Activated CD4-positive, alpha-beta T cell treated with anti-CD3 and anti-CD28 coated beads, Interleukin-2, amount 50 U/mL, for 1 hour (primary cell): Measurements from ENCODE around the gene ATG14.
"Not testable (repeated sequence)": the region's sequence is repeated elsewhere in the genome, so short reads cannot be mapped to it uniquely, and the experiment has no call there.

Experiments used
- DNase-seq: peaks from one replicate; pipeline ENCODE4 v3.0.0-alpha.2; 2020

Gene ATG14

DNA sequence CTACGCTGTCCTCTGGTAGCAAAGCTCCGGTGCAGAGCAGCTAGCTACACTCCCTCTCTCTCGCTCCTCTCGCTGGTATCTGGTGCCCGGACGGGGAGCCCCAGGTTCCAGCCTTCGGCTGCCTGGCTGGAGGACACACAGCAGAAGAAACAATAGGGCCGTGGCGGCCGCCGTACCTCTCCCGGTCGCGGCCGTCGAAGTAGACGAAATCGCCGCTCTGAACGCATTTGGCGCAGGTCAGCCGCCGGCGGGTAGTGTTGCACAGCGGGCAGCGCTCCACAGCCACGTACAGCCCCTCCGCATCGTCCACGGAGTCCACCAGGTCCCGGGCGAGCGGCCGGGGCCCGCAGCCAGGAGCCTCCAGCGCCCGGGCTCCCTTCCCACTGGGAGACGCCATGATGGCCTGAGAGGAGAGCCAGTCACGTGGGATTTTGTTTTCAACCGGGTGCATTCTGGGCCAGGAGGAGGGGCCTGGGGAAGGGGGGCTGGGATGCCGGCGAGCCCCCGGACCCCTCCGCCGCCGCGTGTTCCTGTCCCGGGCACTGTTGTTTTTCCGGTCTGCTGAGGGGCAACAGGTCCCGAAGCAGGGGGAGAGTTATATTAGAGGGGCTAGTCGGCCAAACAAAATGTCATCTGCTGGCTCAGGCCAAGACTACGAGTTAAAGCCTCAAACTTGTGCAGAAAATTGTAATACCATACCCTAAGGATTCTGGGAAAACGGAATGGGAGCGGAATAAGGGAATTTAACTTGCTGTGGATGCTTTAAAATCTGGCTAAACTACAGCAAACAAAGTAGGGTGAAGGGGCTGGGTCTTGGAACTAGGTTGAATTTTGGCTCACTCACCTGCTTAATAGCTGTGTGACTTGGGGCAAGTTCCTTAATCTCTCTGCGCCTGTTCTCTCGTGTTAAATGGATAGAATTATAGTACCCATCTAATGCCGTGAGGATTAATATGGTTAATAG is at the start of gene ATG14:
TSS of gene ATG14 (minus strand) at position 405 of the 964 bp plus-strand sequence. CDS start at position 397, 8 bp downstream.
- DNase-seq: peak; percentile 63

DNA sequence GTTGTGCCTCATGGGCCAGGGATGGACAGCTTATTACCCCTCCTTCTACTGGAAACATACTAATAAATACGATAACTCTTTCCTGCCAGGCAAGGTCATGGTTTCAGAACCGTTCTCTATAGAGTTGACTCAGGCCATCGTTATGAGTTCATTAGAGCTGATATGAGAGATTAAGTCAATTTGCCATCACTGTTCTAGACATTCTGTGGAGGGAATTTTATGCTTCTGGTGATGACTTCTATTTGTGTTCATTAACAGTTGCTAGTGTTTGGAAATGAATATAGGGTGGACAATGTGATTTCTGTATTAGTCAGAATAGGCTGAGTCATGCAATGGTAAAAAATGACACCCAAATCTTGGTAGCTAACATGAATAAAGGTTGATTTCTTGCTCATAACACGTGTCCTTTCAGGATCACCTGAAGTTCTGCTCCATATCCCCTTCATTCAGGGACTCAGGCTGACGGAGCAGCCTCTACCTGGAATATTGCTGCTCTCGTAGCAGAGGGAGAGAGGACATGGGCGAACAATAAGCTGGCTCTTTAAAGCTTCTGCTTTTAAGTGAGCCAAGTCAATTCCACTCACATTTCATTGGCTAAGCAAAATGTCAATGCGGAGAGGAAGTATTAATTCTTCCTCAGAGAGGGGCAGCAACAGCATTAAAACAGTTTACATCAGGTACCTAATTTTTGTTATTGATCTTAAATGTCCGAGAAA is 47.3 kb upstream of the ATG14 start:
- DNase-seq: no peak

DNA sequence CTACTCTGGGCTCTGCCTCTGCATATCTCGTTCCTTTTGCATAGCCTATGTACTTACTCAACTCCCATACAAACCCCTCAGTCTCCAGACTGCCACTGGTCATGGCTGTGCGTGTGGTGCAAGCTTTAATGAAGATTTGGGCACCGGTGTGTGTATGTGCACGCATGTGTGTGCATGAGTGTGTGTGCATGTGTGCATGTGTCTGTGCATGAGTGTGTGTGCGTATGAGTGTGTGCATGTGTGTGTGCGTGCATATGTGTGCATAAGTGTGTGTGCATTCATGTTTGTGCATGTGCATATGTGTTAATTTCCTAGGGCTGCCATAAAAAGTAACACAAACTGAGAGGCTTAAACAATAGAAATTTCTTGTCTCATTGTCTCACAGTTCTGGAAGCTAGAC is 45.9 kb upstream of the ATG14 start:
- DNase-seq: no peak

- DNase-seq: not testable (repeated sequence)
Observed at GRCh38 chr14:55456411-55456810, 44.8 kb upstream of the ATG14 start.

DNA sequence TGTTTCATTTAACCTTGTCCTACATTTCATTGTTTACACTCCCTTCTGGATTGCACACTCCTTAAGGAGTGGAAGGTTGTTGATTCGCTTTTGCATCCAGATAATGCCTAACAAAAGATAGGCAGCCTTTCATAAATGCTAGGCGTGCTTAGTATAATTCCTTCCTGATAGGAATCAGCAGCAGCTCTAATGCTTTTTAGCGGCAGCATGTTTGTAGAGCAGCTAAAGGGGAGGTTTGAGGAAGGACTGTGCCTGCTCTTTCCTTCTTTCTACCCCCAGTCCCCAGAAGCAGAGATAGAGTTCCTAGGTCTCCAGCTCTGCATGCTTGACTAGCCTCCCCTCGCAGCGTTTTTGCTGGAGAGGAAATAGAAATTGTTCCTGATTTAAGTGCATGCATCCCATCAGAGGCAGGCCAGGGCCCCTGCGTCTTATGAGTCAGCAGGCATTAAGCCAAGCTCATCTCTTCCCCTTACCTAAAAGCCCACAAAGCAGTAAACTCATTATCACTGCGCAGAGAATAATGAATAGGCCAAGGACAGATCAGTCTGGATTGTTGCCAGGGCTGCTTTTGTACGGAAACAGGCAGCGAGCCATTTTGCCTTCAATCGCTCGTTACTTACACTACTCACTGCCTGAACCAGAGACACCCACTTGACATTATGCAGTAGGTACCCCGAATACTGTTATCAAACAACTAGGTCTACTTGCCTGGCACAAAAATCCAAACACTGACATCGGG is 42.8 kb upstream of the ATG14 start:
- no peak for DNase-seq

- DNase-seq: no peak
Observed at GRCh38 chr14:55451950-55452349, 40.3 kb upstream of the ATG14 start.

GRCh38 chr14:55451398-55451797 is 39.8 kb upstream of the ATG14 start:
- DNase-seq: no peak

- no peak for DNase-seq
Observed at GRCh38 chr14:55450987-55451386, 39.4 kb upstream of the ATG14 start.

DNA sequence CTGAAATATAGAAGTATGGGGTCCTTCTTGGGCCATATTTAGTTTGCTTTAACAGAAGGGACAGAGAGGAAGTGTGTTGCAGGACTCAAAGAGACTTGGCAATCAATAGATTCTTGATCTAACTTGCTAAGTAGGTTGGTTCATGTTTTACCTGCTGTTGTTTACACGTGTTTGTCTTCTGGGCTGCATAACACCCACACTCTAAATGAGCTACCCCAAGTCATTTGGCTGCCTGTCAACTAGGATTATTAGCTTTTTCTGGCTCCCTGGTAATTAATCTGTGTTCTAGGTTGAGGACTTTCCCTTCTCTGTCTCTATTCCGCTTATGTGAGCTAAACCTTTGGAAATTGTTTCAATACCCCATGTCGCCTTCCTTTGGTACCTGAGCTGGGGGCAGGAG is 38.9 kb upstream of the ATG14 start:
- no peak for DNase-seq

GRCh38 chr14:55450124-55450523 is 38.5 kb upstream of the ATG14 start:
- DNase-seq: no peak

GRCh38 chr14:55449116-55449515 is 37.5 kb upstream of the ATG14 start:
- DNase-seq: no peak

DNA sequence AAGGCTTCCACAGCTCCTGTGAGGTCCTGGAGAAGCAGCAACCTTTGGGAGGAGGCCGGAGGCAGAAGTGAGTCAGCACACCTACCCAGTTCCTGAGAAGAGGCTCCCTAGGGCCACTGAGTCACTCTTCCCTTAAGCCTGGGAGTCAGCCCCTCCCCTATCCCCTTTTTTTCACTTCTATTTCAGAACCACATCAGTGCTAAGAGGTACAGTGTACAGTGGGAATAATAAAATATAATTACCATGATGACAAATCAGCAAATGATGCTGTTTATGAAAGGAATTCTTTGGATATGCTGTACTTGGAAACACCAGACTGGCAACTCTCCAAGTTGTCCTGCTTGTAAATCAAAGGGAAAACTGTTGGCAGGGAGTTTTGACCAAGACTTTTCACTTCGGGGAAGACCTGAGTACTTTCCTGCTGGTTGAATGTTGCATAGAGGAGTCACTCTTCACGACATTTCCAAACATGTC is 36.5 kb upstream of the ATG14 start:
- no peak for DNase-seq

DNA sequence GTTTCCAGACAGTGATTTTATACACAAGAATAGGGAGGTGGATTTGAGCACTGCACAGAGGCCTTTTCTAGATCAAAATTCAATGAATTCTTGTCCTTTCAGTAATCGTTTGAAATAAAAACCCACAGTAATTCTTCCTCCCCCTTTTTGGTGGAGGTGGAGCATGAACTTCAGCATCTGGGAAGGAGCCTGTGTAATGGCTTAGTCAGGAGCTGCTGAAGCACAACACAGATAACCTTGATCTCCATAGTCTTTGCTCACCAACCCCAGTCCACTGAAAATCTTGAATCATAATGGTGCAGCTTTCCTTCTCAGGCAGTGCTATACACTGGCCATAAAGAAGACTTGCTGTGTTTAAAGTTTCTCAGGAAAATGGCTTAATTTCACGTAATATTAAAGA is 35.2 kb upstream of the ATG14 start:
- DNase-seq: no peak

- DNase-seq: peak; percentile 39
Observed at GRCh38 chr14:55446127-55446736, 34.6 kb upstream of the ATG14 start.

DNA sequence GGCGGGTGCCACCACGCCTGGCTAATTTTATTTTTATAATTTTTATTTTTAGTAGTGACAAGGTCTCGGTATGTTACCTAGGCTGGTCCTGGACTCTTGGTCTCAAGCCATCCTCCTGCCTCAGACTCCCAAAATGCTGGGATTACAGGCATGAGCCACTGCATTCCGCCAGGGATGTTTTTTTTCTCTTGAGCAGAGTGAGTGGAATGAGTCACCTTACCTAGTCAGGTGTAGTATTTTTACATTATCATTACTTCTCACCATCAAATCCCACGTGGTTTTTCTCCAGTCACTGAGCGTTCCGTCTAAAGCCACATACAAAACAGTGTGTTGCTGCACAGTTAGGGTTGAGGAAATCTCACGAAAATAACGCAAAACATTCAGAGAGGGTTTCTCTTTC is 29.7 kb upstream of the ATG14 start:
- DNase-seq: no peak

DNA sequence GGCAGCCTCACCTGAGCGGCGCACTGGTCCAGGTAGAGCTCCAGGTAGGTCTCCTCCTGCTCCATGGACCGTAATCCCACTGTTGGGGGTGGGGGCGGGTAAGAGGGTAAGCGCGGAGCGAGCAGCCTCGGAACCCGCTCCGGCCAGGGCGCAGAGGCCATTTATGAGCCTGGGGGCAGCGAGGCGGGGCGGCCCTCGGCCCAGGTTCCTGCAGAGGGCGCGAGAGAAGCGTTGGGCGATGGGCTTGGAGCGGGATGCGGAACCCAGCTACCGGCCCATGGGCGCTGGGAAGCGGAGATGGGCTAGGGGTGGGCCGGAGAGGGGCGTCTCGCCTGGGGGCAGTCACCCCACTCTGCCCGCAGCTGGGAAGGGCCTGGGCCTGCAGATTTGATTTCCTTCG is 28.8 kb upstream of the ATG14 start, which contains the start of gene TBPL2:
TSS of gene TBPL2 (minus strand) at position 232 of the 400 bp plus-strand sequence. CDS start at position 65, 167 bp downstream.
- no peak for DNase-seq

DNA sequence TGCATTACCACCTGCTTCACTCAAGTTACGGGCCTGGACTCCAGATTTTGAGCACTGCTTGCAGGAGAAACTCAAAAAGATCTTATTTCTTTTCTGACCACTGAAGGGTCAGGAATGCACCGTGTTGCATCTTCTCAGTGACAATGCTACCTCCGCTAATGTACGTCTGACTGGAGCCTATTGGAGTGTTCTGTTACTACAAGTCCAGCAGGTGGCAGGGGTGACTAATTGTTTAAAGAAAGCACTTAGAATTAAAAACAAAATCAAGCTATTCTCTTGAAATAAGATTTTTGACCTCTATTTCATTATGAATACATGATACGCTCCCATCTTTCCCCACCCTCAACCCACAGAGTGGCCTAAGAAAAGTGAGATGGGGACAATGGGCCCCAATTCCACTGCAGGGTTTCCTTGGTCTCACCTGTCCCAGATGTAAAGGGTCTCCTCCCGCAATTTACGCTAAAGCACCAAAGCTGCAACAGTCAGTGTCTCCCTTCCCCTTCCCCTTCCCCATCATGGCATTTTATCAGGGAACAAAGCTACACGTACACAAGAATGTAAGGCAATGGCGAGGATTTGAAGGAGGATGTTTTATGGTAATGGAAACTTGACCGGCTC is 26.5 kb upstream of the ATG14 start:
- no peak for DNase-seq

DNA sequence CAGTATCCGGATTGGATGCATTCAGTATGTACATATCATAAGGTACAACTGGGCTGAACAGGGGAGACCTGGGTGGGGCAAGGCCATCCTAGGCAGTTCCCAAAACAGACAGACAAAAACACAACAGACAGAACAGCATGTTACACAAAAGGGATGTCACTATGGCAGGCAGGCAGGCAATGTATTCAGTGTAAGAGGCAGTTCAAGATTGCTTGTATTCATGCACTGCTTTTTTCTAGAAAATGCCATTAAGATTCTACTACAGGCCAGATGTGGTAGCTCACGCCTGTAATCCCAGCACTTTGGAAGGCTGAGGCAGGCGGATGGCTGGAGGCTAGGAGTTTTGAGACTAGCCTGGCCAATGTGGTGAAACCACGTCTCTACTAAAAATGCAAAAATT is 25.3 kb upstream of the ATG14 start:
- no peak for DNase-seq

DNA sequence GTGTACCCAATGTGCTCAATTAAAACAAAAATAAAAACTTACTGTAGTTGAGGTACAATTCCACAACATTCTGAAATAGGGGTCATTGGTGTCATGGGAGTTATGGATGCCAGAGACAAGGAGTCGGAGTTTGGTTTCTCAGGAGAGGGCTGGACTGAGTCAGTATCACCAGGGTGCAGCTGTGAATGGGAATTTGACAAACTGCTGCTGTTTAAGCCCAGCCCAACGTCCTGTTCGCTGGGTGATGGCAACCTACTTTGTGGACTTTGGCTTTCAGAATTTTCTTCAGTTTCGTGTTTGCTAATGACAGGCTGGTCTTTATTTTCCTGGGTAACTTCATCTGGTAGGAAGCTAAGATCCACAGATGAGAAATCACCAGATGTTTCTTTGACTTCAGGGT is 24.9 kb upstream of the ATG14 start:
- no peak for DNase-seq

DNA sequence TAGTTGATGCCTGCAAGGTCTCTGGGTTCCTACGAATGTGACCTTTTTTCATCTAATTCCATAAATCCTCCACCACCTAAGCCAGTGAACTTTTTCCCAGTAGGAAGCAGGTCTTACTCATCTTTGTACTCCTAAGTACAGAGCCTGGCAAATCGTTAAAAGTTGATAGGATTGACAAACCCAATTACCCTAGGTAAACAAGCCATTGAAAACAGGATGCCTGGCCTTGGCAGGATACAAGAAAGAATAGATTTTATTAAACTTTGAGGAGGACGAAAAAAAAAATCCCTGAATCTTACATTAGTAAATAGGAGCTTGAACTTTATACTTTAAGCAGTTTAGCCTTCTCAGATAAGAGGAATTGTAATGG is 23.2 kb upstream of the ATG14 start:
- DNase-seq: no peak

GRCh38 chr14:55433880-55434804 is 22.5 kb upstream of the ATG14 start:
- no peak for DNase-seq
